Gastroesophageal sphincter (tissue), 3 donors: Measurements from ENCODE around the gene RNF32.

ENCODE experiments used
- CTCF ChIP-seq, 4 experiments: fragments of 200-600 bp in 2 of 4; fragments of 450-650 bp in 2 of 4; sonication (generic) in 1 of 4; IDR thresholded peaks; one replicate each; pipeline ENCODE4 v1.5.1; 2017 to 2019; ENCODE audit warnings: antibody characterized with exemption in 4 of 4, mild to moderate bottlenecking in 2 of 4, moderate library complexity in 2 of 4
- EP300 ChIP-seq: sonication (generic); formaldehyde crosslinking; IDR thresholded peaks from one replicate; pipeline ENCODE4 v1.6.1; 2017; ENCODE audit warnings: antibody characterized with exemption, mild to moderate bottlenecking
- POLR2A ChIP-seq, 2 donors: fragments of 450-650 bp; IDR thresholded peaks; one replicate each; pipeline ENCODE4 v1.6.1; 2017; ENCODE audit warnings: antibody characterized with exemption in 2 of 2, mild to moderate bottlenecking in 2 of 2, moderate library complexity in 1 of 2
- POLR2AphosphoS5 ChIP-seq: sonication (generic); formaldehyde crosslinking; IDR thresholded peaks from one replicate; pipeline ENCODE4 v1.6.1; 2017; ENCODE audit warnings: antibody characterized with exemption

- TF ChIP-seq POLR2A (IDR thresholded peaks at IDR 0.05) (no peak), CTCF (IDR thresholded peaks at IDR 0.05) (no peak), POLR2AphosphoS5 (no peak), EP300 (no peak)
These were observed 38.3 kb upstream of the RNF32 start for GRCh38 chr7:156602283-156602682.
